Mononuclear cell (primary cell): ENCODE data around the gene TSPAN14. TPM values are rescaled to one million over a fixed set of nuclear protein-coding genes. Genes with fewer than 3 reads are reported as not detected.

Experiments
- H3K27me3 ChIP-seq: 2 replicates; pipeline ENCODE4 v1.6.0; 2011; ENCODE audit warnings: low read length, control low read depth; ENCODE audit not compliant: insufficient read depth
- H3K4me1 ChIP-seq: 2 replicates; pipeline ENCODE4 v1.5.1; 2011; ENCODE audit warnings: mild to moderate bottlenecking, low read length, control low read depth; ENCODE audit not compliant: insufficient read depth
- H3K4me3 ChIP-seq: 2 replicates; pipeline ENCODE4 v1.5.1; 2011; ENCODE audit warnings: mild to moderate bottlenecking, low read length, moderate library complexity
- H3K9me3 ChIP-seq: 2 replicates; pipeline ENCODE4 v1.5.1; 2011; ENCODE audit warnings: low read depth, mild to moderate bottlenecking, control low read depth, low read length
- total RNA-seq: library from RNA; depleted of rRNA; stranded (reverse); fragments of >200 nt; gene quantifications from one replicate; pipeline ENCODE4 v1.2.3, GENCODE V29; 2012

TSPAN14 gene
- total RNA-seq, 1 donor, result 65.4 TPM

DNA sequence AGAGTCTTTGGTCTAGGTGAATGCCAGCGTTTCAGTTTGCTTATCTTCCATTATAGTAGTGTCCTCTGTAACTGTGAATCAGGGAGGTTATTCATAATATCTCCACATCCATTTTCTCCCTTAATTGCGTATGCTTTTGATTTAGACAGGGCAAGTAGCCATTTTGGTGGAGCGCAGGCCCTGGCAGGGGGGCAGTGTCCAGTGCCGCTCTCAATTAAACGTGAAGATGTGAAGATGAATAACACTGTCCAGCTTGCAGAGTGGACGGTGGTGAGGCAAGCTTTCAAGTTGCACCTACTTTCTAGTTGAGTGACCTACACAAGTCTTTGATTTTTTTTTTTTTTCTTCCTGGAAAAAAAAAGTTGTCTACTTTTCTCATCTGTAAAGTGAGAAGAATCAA is 4.5 kb downstream of the TSPAN14 start:
- Histone ChIP-seq H3K27me3 (no peaks in the 10 kb centered on the region), H3K9me3 (no peaks in the 10 kb centered on the region), H3K4me3 (no peak overlapping the region), H3K4me1 (peaks cover 87% of the 10 kb centered on the region)

DNA sequence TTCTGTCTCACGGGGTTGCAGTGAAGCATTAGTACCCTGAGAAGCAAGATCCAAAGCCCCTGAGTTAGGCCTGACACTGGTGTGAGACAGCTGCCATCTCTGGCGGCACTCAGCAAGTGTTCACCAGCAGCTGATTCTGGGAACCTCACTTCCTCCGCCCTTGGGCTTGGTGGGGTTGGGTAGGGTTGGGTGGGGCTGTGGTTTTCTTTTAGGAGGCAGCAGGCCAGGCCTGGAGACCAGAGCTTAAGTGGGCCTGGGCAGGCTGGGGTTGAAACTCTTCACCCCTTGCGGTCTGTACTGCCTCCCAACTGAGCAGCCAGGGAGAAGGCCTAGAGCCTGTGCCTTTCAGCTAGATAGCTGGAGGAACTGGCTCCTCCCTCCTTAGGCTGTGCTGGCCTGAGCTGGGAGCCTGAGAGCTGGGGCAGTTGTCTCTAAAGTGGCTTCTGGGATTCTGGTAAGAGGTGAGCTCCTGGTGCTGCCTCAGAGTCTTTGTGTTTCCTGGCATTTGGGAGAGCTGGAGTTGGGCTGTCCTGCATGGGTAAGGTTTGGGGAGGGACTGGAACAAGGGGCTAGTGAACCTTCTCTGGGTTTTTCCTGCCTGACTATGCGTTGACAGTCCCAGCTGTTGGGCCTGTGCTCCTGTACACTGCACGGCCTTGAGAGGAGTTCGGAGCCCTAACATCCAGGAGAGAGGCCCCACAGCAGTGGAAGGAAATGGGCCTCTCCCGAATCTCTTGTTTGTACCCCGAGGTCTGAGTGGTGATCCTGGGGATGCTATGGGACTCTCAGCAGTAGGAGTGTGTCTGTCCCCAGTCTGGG is 5.1 kb downstream of the TSPAN14 start:
- Histone ChIP-seq H3K4me3 (peak overlapping the region; percentile 28), H3K27me3 (no peaks in the 10 kb centered on the region), H3K4me1 (peaks cover 92% of the 10 kb centered on the region), H3K9me3 (no peaks in the 10 kb centered on the region)

GRCh38 chr10:80460399-80461207 is 6.5 kb downstream of the TSPAN14 start:
- Histone ChIP-seq H3K27me3 (no peaks in the 10 kb centered on the region), H3K4me3 (peak overlapping the region; percentile 1), H3K4me1 (peaks cover 100% of the 10 kb centered on the region), H3K9me3 (no peaks in the 10 kb centered on the region)

GRCh38 chr10:80461208-80462183 is 7.4 kb downstream of the TSPAN14 start:
- no peaks in the 10 kb centered on the region for H3K27me3 ChIP-seq
- H3K4me1 ChIP-seq, result peaks cover 100% of the 10 kb centered on the region
- H3K4me3 ChIP-seq, result peak overlapping the region; percentile 1
- no peaks in the 10 kb centered on the region for H3K9me3 ChIP-seq

- Histone ChIP-seq H3K9me3 (no peaks in the 10 kb centered on the region), H3K4me3 (no peak overlapping the region), H3K4me1 (peaks cover 100% of the 10 kb centered on the region), H3K27me3 (no peaks in the 10 kb centered on the region)
Observed at GRCh38 chr10:80462299-80462980, 8.3 kb downstream of the TSPAN14 start.

GRCh38 chr10:80462981-80463741 is 9.1 kb downstream of the TSPAN14 start:
- H3K9me3 ChIP-seq, result no peaks in the 10 kb centered on the region
- H3K27me3 ChIP-seq, result no peaks in the 10 kb centered on the region
- H3K4me3 ChIP-seq, result no peak overlapping the region
- H3K4me1 ChIP-seq, result peaks cover 100% of the 10 kb centered on the region

DNA sequence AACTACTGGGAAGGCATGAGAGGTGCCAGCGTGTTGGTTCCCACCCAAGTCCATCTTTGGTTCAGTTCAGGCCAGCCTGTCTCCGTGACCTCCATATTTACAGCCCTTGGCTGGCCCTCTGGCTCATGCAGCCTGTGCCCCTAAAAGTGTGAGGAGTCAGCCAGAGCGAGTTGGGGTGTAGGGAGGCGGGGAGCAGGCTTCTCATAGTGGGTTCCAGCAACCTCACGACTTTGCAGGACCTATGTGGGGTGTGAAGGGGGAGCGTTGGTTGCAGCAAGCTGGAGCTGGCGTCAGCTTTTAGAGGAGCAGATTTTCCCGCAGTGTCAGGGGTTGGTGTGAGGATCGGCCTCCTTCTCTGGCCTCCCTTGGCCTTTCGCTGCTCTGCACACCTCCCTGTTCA is 9.8 kb downstream of the TSPAN14 start:
- H3K27me3 ChIP-seq, result no peaks in the 10 kb centered on the region
- peaks cover 100% of the 10 kb centered on the region for H3K4me1 ChIP-seq
- H3K9me3 ChIP-seq, result no peaks in the 10 kb centered on the region
- no peak overlapping the region for H3K4me3 ChIP-seq

DNA sequence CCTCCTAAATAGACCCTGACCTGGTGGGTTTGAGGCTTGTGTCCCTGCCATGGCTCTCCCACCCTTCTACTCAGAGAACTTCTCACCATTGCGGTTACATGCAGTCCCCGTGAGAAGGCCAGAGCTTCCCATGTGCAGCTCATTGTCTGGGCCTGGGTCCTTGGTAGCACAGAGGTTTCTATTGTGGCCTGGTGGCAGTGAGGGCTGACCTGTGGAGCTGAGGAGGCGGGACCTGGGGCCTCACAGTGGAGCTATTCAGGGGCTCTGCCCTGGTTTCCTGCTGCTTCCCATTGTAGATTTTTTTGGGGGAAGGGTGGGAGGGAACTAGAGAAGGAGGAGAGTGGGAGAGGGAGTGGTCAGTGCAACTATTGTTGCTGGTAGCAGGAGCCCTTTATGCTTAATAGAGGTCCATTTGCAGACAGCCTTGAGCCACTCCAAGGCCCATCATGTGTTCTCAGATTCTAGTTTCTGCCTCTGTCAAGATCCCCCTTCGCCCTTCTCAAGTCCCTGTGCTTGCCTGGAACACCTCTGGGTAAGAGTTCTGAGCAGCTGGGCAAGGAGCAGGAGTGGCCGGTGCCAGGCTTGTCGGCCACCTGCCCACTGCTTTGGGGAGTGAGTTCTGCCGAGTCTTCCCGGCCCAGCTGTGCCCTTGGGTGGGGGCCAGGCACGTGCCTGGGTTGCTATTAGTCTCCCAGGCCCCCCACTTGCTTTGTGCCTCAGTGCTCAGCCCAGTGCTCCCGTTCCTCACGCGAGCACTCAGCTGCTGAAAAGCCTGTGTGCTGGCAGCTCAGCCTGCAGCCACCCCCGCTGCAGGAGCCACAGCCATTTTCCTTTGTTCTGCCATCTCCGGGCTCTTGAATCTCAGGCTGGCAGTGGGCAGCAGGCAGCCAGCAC is 10.7 kb downstream of the TSPAN14 start:
- no peak overlapping the region for H3K4me3 ChIP-seq
- H3K9me3 ChIP-seq, result no peaks in the 10 kb centered on the region
- no peaks in the 10 kb centered on the region for H3K27me3 ChIP-seq
- peaks cover 98% of the 10 kb centered on the region for H3K4me1 ChIP-seq

GRCh38 chr10:80465451-80465835 is 11.3 kb downstream of the TSPAN14 start:
- Histone ChIP-seq H3K4me3 (no peak overlapping the region), H3K27me3 (no peaks in the 10 kb centered on the region), H3K9me3 (no peaks in the 10 kb centered on the region), H3K4me1 (peaks cover 97% of the 10 kb centered on the region)

- Histone ChIP-seq H3K27me3 (no peaks in the 10 kb centered on the region), H3K9me3 (no peaks in the 10 kb centered on the region), H3K4me3 (no peak overlapping the region), H3K4me1 (peaks cover 97% of the 10 kb centered on the region)
Observed at GRCh38 chr10:80465839-80466590, 11.9 kb downstream of the TSPAN14 start.

GRCh38 chr10:80466724-80467326 is 12.7 kb downstream of the TSPAN14 start:
- no peaks in the 10 kb centered on the region for H3K9me3 ChIP-seq
- H3K4me3 ChIP-seq, result no peak overlapping the region
- peaks cover 97% of the 10 kb centered on the region for H3K4me1 ChIP-seq
- H3K27me3 ChIP-seq, result no peaks in the 10 kb centered on the region

DNA sequence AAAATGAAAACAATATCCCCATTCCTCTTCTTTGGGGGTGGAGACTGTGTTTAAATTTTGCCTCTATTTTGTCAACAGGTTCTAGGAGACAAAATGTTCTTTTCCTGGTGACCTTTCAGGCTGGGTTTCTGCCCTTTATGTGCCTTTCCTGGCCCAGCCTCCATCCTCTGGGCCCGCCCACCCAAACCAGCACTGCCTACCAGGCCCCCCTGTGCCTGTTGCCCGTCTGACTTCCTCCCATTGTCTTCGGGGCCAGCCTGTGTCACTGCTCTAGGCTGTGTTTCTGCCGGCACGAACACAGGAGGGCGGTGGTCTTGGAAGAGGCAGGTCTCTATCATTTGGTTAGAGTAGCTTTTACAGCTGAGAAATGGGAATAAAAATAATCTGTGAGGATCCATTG is 13.9 kb downstream of the TSPAN14 start:
- Histone ChIP-seq H3K4me3 (peak overlapping the region; percentile 24), H3K4me1 (peaks cover 95% of the 10 kb centered on the region), H3K9me3 (no peaks in the 10 kb centered on the region), H3K27me3 (no peaks in the 10 kb centered on the region)
